GM21526 (cell line): ENCODE data around the gene MGAT4B.
A peak's percentile ranks its signal among the peaks of the same experiment; 100 is the strongest.

Source experiments
- ATAC-seq: cut with Tn5 transposase; IDR thresholded peaks from one replicate; pipeline ENCODE4 v1.9.1; 2021; ENCODE audit warnings: moderate library complexity; ENCODE audit not compliant: unreplicated experiment, low FRiP score

The MGAT4B gene

GRCh38 chr5:179828756-179829421 lies 22.2 kb upstream of the MGAT4B start:
- no peak for ATAC-seq

- ATAC-seq = no peak
Observed at GRCh38 chr5:179827680-179828079, 21.0 kb upstream of the MGAT4B start.

GRCh38 chr5:179825655-179826182 lies 19.1 kb upstream of the MGAT4B start:
- no peak for ATAC-seq

GRCh38 chr5:179824745-179825112 lies 18.1 kb upstream of the MGAT4B start:
- no peak for ATAC-seq

GRCh38 chr5:179823937-179824744 lies 17.5 kb upstream of the MGAT4B start:
- ATAC-seq = no peak

- no peak for ATAC-seq
Observed at GRCh38 chr5:179822444-179822990, 15.9 kb upstream of the MGAT4B start.

GRCh38 chr5:179822059-179822432 lies 15.4 kb upstream of the MGAT4B start:
- ATAC-seq = no peak

- peak; percentile 43 for ATAC-seq
Observed at GRCh38 chr5:179821298-179822058, 14.8 kb upstream of the MGAT4B start.

- peak; percentile 37 for ATAC-seq
Observed at GRCh38 chr5:179820483-179821297, 14.0 kb upstream of the MGAT4B start, which contains the start of gene SQSTM1. SQSTM1 (plus strand) TSS chr5:179820905; CDS start chr5:179820937, 32 bp downstream.

- no peak for ATAC-seq
Observed at GRCh38 chr5:179820127-179820482, 13.4 kb upstream of the MGAT4B start.

- ATAC-seq = no peak
Observed at GRCh38 chr5:179819296-179820126, 12.8 kb upstream of the MGAT4B start.

- ATAC-seq = peak; percentile 47
Observed at GRCh38 chr5:179818746-179819295, 12.2 kb upstream of the MGAT4B start.

GRCh38 chr5:179817890-179818745 lies 11.5 kb upstream of the MGAT4B start:
- ATAC-seq = no peak

- ATAC-seq = no peak
Observed at GRCh38 chr5:179817470-179817840, 10.8 kb upstream of the MGAT4B start.

- ATAC-seq = no peak
Observed at GRCh38 chr5:179816796-179817469, 10.3 kb upstream of the MGAT4B start.

- ATAC-seq = no peak
Observed at GRCh38 chr5:179816401-179816795, 9.7 kb upstream of the MGAT4B start.

GRCh38 chr5:179815491-179816249 lies 9.0 kb upstream of the MGAT4B start:
- no peak for ATAC-seq
